Measurements from ENCODE around the gene CSH2. TPM values are rescaled to one million over a fixed set of nuclear protein-coding genes. Genes with fewer than 3 reads are reported as not detected.

Gene CSH2
- total and polyA plus RNA-seq, 2 of the 13 experiments (the other 11 are each of a cell fraction or from before 2014, with no cell fraction given) = not detected

DNA sequence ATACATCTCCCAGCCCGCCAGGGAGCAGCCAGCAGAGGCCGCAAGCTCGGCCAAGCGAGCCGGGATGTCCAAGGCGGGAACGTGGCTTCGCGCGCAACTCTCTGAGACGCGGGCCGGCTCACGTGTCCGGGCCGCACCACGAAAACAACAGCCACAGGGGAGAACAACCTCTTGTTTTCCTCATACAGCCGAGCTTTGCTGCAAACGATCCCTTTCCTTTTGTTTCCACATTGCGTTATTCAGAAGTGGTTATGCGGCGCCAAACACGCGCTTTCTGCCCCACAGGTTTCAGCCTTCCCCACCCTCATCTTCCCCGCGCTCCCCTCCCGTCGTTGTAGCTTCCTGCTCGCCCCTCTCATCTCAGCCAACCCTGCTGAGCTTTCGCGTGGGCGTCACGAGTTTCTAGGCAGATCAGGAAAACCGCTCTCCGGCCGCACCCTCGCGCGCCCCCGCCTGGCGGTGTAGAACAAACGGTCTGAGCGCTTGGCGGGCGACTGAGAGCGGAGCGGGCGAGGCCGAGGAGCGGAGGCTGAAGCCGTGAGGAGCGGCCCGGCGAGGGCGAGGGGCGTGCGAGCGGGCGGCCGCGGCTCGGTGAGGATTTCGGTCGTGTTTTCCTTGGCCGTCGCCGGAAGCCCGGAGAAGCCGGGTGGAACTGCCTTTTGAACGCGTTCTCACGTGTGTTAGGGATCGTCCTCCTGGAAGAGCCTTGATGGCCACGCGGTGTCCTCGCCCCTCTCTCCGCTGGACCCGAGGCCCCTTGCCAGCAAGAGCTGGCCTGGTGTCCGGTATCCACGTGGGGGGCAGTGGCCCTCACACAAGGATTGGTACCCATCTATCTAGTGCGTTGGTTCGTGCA is 24.4 kb downstream of the CSH2 start (continued):
- TF ChIP-seq, protein P1, sequence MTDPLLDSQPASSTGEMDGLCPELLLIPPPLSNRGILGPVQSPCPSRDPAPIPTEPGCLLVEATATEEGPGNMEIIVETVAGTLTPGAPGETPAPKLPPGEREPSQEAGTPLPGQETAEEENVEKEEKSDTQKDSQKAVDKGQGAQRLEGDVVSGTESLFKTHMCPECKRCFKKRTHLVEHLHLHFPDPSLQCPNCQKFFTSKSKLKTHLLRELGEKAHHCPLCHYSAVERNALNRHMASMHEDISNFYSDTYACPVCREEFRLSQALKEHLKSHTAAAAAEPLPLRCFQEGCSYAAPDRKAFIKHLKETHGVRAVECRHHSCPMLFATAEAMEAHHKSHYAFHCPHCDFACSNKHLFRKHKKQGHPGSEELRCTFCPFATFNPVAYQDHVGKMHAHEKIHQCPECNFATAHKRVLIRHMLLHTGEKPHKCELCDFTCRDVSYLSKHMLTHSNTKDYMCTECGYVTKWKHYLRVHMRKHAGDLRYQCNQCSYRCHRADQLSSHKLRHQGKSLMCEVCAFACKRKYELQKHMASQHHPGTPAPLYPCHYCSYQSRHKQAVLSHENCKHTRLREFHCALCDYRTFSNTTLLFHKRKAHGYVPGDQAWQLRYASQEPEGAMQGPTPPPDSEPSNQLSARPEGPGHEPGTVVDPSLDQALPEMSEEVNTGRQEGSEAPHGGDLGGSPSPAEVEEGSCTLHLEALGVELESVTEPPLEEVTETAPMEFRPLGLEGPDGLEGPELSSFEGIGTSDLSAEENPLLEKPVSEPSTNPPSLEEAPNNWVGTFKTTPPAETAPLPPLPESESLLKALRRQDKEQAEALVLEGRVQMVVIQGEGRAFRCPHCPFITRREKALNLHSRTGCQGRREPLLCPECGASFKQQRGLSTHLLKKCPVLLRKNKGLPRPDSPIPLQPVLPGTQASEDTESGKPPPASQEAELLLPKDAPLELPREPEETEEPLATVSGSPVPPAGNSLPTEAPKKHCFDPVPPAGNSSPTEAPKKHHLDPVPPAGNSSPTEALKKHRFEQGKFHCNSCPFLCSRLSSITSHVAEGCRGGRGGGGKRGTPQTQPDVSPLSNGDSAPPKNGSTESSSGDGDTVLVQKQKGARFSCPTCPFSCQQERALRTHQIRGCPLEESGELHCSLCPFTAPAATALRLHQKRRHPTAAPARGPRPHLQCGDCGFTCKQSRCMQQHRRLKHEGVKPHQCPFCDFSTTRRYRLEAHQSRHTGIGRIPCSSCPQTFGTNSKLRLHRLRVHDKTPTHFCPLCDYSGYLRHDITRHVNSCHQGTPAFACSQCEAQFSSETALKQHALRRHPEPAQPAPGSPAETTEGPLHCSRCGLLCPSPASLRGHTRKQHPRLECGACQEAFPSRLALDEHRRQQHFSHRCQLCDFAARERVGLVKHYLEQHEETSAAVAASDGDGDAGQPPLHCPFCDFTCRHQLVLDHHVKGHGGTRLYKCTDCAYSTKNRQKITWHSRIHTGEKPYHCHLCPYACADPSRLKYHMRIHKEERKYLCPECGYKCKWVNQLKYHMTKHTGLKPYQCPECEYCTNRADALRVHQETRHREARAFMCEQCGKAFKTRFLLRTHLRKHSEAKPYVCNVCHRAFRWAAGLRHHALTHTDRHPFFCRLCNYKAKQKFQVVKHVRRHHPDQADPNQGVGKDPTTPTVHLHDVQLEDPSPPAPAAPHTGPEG (CRISPR knock-in tag; IDR thresholded peaks at IDR 0.05) = no peak
- no peak for TF ChIP-seq ZNF12 (CRISPR knock-in tag; IDR thresholded peaks at IDR 0.05)
- no peak for TF ChIP-seq RBFOX2 (IDR thresholded peaks at IDR 0.05; ENCODE audit: low read depth, low read length)
- TF ChIP-seq, protein P2, sequence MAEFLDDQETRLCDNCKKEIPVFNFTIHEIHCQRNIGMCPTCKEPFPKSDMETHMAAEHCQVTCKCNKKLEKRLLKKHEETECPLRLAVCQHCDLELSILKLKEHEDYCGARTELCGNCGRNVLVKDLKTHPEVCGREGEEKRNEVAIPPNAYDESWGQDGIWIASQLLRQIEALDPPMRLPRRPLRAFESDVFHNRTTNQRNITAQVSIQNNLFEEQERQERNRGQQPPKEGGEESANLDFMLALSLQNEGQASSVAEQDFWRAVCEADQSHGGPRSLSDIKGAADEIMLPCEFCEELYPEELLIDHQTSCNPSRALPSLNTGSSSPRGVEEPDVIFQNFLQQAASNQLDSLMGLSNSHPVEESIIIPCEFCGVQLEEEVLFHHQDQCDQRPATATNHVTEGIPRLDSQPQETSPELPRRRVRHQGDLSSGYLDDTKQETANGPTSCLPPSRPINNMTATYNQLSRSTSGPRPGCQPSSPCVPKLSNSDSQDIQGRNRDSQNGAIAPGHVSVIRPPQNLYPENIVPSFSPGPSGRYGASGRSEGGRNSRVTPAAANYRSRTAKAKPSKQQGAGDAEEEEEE (CRISPR knock-in tag; IDR thresholded peaks at IDR 0.05; ENCODE audit: borderline replicate concordance) = no peak
- TF ChIP-seq, protein P3, sequence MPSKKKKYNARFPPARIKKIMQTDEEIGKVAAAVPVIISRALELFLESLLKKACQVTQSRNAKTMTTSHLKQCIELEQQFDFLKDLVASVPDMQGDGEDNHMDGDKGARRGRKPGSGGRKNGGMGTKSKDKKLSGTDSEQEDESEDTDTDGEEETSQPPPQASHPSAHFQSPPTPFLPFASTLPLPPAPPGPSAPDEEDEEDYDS (CRISPR knock-in tag; IDR thresholded peaks at IDR 0.05) = no peak
- TF ChIP-seq, protein P4, sequence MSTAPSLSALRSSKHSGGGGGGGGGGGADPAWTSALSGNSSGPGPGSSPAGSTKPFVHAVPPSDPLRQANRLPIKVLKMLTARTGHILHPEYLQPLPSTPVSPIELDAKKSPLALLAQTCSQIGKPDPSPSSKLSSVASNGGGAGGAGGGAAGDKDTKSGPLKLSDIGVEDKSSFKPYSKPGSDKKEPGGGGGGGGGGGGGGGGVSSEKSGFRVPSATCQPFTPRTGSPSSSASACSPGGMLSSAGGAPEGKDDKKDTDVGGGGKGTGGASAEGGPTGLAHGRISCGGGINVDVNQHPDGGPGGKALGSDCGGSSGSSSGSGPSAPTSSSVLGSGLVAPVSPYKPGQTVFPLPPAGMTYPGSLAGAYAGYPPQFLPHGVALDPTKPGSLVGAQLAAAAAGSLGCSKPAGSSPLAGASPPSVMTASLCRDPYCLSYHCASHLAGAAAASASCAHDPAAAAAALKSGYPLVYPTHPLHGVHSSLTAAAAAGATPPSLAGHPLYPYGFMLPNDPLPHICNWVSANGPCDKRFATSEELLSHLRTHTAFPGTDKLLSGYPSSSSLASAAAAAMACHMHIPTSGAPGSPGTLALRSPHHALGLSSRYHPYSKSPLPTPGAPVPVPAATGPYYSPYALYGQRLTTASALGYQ (CRISPR knock-in tag; IDR thresholded peaks at IDR 0.05) = no peak
- no peak for TF ChIP-seq ZBTB20 (CRISPR knock-in tag; IDR thresholded peaks at IDR 0.05; ENCODE audit: borderline replicate concordance, low read depth)
- no peak for TF ChIP-seq HDAC6 (IDR thresholded peaks at IDR 0.05; ENCODE audit: low read depth, low read length)
- no peak for TF ChIP-seq ZNF20 (CRISPR knock-in tag; IDR thresholded peaks at IDR 0.05)
- no peak for TF ChIP-seq ELF4 (CRISPR knock-in tag; IDR thresholded peaks at IDR 0.05; ENCODE audit: borderline replicate concordance)
- TF ChIP-seq ZSCAN22 (CRISPR knock-in tag; IDR thresholded peaks at IDR 0.05) = no peak
- no peak for TF ChIP-seq SMAD9 (CRISPR knock-in tag; IDR thresholded peaks at IDR 0.05)
- no peak for TF ChIP-seq JUN (CRISPR knock-in tag; IDR thresholded peaks at IDR 0.05)
- TF ChIP-seq ZBTB8A (CRISPR knock-in tag; IDR thresholded peaks at IDR 0.05; ENCODE audit: borderline replicate concordance, low read depth) = no peak
- TF ChIP-seq ZNF788 (CRISPR knock-in tag; IDR thresholded peaks at IDR 0.05; ENCODE audit: borderline replicate concordance) = no peak
